Hepatocyte (in vitro differentiated cells): ENCODE data around the gene ANO2.

ENCODE experiments used
- CTCF ChIP-seq: fragments of 200-600 bp; sonication (generic); IDR thresholded peaks from 2 replicates; pipeline ENCODE4 v1.5.1; 2016; ENCODE audit warnings: antibody characterized with exemption, mild to moderate bottlenecking; ENCODE audit not compliant: poor library complexity
- EZH2 ChIP-seq: fragments of 200-600 bp; sonication (generic); IDR thresholded peaks from 2 replicates; pipeline ENCODE4 v1.6.1; 2016; ENCODE audit warnings: antibody characterized with exemption, mild to moderate bottlenecking, borderline replicate concordance

DNA sequence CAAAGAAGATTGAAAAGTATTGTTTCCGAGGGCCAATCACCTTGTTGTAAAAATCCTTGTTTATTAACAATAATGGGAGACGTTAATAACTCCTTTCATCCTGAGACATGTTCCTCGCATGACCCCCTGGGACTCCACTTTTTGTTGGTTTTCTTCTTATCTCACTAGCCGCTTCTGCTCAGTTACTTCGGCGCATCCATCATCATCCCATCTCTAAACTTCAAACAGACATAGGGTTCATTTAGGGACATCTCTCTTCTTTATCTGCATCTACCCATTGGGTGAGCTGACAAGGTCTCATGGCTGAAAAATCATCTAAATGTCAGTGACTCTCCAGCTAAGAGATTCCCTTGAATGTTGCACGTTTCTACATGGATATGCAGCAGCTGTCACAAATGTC, 252.2 kb downstream of the ANO2 start:
- TF ChIP-seq CTCF = no peak
- no peak for TF ChIP-seq EZH2
